SK-N-SH (cell line): Measurements from ENCODE around the gene MYO18B. TPM values are rescaled to one million over a fixed set of nuclear protein-coding genes. Genes with fewer than 3 reads are reported as not detected.

Experiments
- CTCF ChIA-PET: fragments of 300-600, 350-600 bp; formaldehyde crosslinking; extraction: SDS; loops from one replicate; lab custom pipeline; 2021; lab: Yijun Ruan, JAX
- POLR2A ChIA-PET: fragments of 350-600 bp; sonication (Branson Sonifier 250); formaldehyde crosslinking; extraction: SDS; loops from one replicate; lab custom pipeline; 2020; ENCODE audit warnings: antibody characterized with exemption, inconsistent platforms; lab: Yijun Ruan, JAX
- DNase-seq: peaks from one replicate; pipeline ENCODE4 v3.0.0; 2012
- H2AFZ ChIP-seq: fragments of 200-600 bp; sonication (generic); 2 replicates; pipeline ENCODE4 v1.8.1; 2016; ENCODE audit warnings: antibody characterized with exemption, mild to moderate bottlenecking, low read depth
- H3F3A ChIP-seq: fragments of 200-600 bp; sonication (generic); replicated peaks from 2 replicates; pipeline ENCODE3; 2016; ENCODE audit warnings: antibody characterized with exemption, mild to moderate bottlenecking; ENCODE audit not compliant: insufficient read depth
- H3K27ac ChIP-seq, 2 experiments: fragments of 200-500 bp in 1 of 2; fragments of 200-600 bp in 1 of 2; sonication (Bioruptor generic) in 1 of 2; sonication (generic), shearing (Covaris generic) in 1 of 2; 2 replicates each; pipeline versions ENCODE4 v1.5.1 to v1.6.1; 2014 to 2016; ENCODE audit warnings: low read depth in 2 of 2, inconsistent platforms in 1 of 2, low read length in 1 of 2, mild to moderate bottlenecking in 1 of 2, mixed read lengths in 1 of 2
- H3K27me3 ChIP-seq: fragments of 200-600 bp; sonication (generic), shearing (Covaris generic); 2 replicates; pipeline ENCODE4 v1.6.1; 2016; ENCODE audit warnings: mixed run types; ENCODE audit not compliant: insufficient read depth
- H3K36me3 ChIP-seq, 2 experiments: fragments of 200-500 bp in 1 of 2; fragments of 200-600 bp in 1 of 2; sonication (Bioruptor generic) in 1 of 2; sonication (generic) in 1 of 2; replicated peaks in 1 of 2; 2 replicates each; pipeline versions ENCODE3 to v1.5.1; 2014 to 2016; ENCODE audit warnings: low read length in 1 of 2, mild to moderate bottlenecking in 1 of 2; ENCODE audit not compliant: insufficient read depth in 2 of 2, control insufficient read depth in 1 of 2
- H3K4me1 ChIP-seq, 2 experiments: fragments of 200-500 bp in 1 of 2; fragments of 200-600 bp in 1 of 2; sonication (Bioruptor generic) in 1 of 2; sonication (generic), shearing (Covaris generic) in 1 of 2; 2 replicates each; pipeline versions ENCODE4 v1.5.1 to v1.6.1; 2014 to 2016; ENCODE audit warnings: low read depth in 1 of 2, low read length in 1 of 2, mixed run types in 1 of 2; ENCODE audit not compliant: insufficient read depth in 2 of 2, control insufficient read depth in 1 of 2
- H3K4me2 ChIP-seq: fragments of 200-600 bp; sonication (generic), shearing (Covaris generic); 2 replicates; pipeline ENCODE4 v1.6.1; 2017; ENCODE audit warnings: mixed run types
- H3K4me3 ChIP-seq, 2 experiments: fragments of 200-500 bp in 1 of 2; fragments of 200-600 bp in 1 of 2; sonication (Bioruptor generic) in 1 of 2; sonication (generic), shearing (Covaris generic) in 1 of 2; 2 replicates each; pipeline versions ENCODE4 v1.5.1 to v1.8.1; 2014 to 2016; ENCODE audit warnings: low read depth in 2 of 2, inconsistent platforms in 1 of 2, low read length in 1 of 2, mild to moderate bottlenecking in 1 of 2, mixed read lengths in 1 of 2, moderate library complexity in 1 of 2
- H3K79me2 ChIP-seq: fragments of 200-600 bp; sonication (generic); 2 replicates; pipeline ENCODE4 v1.8.1; 2017; ENCODE audit warnings: mild to moderate bottlenecking; ENCODE audit not compliant: insufficient read depth
- H3K9ac ChIP-seq: fragments of 200-600 bp; sonication (generic); 2 replicates; pipeline ENCODE4 v1.6.1; 2017; ENCODE audit warnings: mixed run types
- H3K9me2 ChIP-seq: fragments of 200-600 bp; sonication (generic); 2 replicates; pipeline ENCODE4 v1.6.1; 2017; ENCODE audit warnings: mixed run types
- H3K9me3 ChIP-seq: fragments of 200-600 bp; sonication (generic); 2 replicates; pipeline ENCODE4 v1.6.1; 2017; ENCODE audit warnings: mixed run types, mild to moderate bottlenecking, moderate library complexity
- H4K20me1 ChIP-seq: fragments of 200-600 bp; sonication (generic); 2 replicates; pipeline ENCODE4 v1.6.1; 2017; ENCODE audit warnings: mild to moderate bottlenecking, mixed run types; ENCODE audit not compliant: insufficient read depth
- EP300 ChIP-seq, 2 experiments: IDR thresholded peaks; 2 replicates each; pipeline versions ENCODE4 v1.4.0 to v1.6.1; 2012; ENCODE audit warnings: borderline replicate concordance in 1 of 2, low read depth in 1 of 2, low read length in 1 of 2
- FOSL2 ChIP-seq: IDR thresholded peaks from 2 replicates; pipeline ENCODE4 v1.4.0; 2012; ENCODE audit warnings: low read depth, mild to moderate bottlenecking, moderate library complexity, borderline replicate concordance
- FOXJ3 ChIP-seq: sonication (generic); formaldehyde crosslinking; IDR thresholded peaks from 2 replicates; pipeline ENCODE4 v1.5.1; 2020; ENCODE audit warnings: mild to moderate bottlenecking, missing genetic modification reagents
- MAX ChIP-seq: IDR thresholded peaks from 2 replicates; pipeline ENCODE4 v1.4.0; 2012; ENCODE audit warnings: low read depth
- MEF2A ChIP-seq: IDR thresholded peaks from 2 replicates; pipeline ENCODE4 v1.4.0; 2012; ENCODE audit warnings: low read depth, borderline replicate concordance
- MXI1 ChIP-seq: IDR thresholded peaks from 2 replicates; pipeline ENCODE4 v1.6.1; 2012; ENCODE audit warnings: mild to moderate bottlenecking, low read depth, low read length, improper control_type of control experiment
- NFIC ChIP-seq: IDR thresholded peaks from 2 replicates; pipeline ENCODE4 v1.4.0; 2012; ENCODE audit warnings: borderline replicate concordance
- NRF1 ChIP-seq: IDR thresholded peaks from 2 replicates; pipeline ENCODE4 v1.6.1; 2012; ENCODE audit warnings: low read depth, mild to moderate bottlenecking, low read length
- PBX3 ChIP-seq: IDR thresholded peaks from 2 replicates; pipeline ENCODE4; 2012
- REST ChIP-seq: IDR thresholded peaks from 2 replicates; pipeline ENCODE4 v1.6.1; 2012; ENCODE audit warnings: mild to moderate bottlenecking, low read depth, low read length, moderate library complexity
- RXRA ChIP-seq: IDR thresholded peaks from 2 replicates; pipeline ENCODE4 v1.4.0; 2012; ENCODE audit warnings: low read depth, mild to moderate bottlenecking, borderline replicate concordance
- SIN3A ChIP-seq: IDR thresholded peaks from 2 replicates; pipeline ENCODE4 v1.6.1; 2012; ENCODE audit warnings: low read depth, mild to moderate bottlenecking, low read length, moderate library complexity, borderline replicate concordance
- TAF1 ChIP-seq: IDR thresholded peaks from 2 replicates; pipeline ENCODE4 v1.6.1; 2012; ENCODE audit warnings: low read depth, mild to moderate bottlenecking, low read length, moderate library complexity, borderline replicate concordance
- USF1 ChIP-seq: IDR thresholded peaks from 2 replicates; pipeline ENCODE4 v1.4.0; 2012; ENCODE audit warnings: low read depth, borderline replicate concordance
- USF2 ChIP-seq: fragments of 150-350 bp; IDR thresholded peaks from 2 replicates; pipeline ENCODE4 v1.6.1; 2017; ENCODE audit warnings: antibody characterized with exemption, low read length, low read depth, borderline replicate concordance
- WGBS: methylation state at CpG from one replicate; pipeline ENCODE4 v1.1.6; 2017; ENCODE audit warnings: low lambda C conversion rate; 5-methylcytosine and 5-hydroxymethylcytosine counted together
- polyA plus RNA-seq, 3 experiments: library from polyadenylated mRNA; depleted of rRNA; stranded (reverse); fragments of >200 nt; gene quantifications; 2 replicates each; pipeline ENCODE4 v1.2.3, GENCODE V29; 2012

Gene MYO18B
- polyA plus RNA-seq, 1 of the 3 experiments (the other 2 are of a cell fraction): 0.05 TPM

GRCh38 chr22:25874327-25874726 is 132.3 kb downstream of the MYO18B start:
- CTCF ChIA-PET: interaction anchor here (0.9 to 1.0 kb wide), 2 partner anchors 35 to 298 kb away, joined by 3 read pairs; no protein-coding TSS in a partner anchor
- TF ChIP-seq MXI1 (no peak), USF2 (no peak), FOSL2 (no peak), MAX (no peak), NRF1 (no peak), USF1 (no peak), REST (no peak), RXRA (no peak), TAF1 (no peak), NFIC (no peak), EP300 (IDR thresholded peaks at IDR 0.05; ENCODE audit: borderline replicate concordance in 1 of 2, low read depth in 1 of 2, low read length in 1 of 2) (no peak), FOXJ3 (CRISPR knock-in tag) (no peak), PBX3 (no peak), MEF2A (no peak), SIN3A (no peak)
- POLR2A ChIA-PET: no interaction called here
- no peak overlapping the region for H3K4me3 ChIP-seq
- no peaks in the 10 kb centered on the region for H3K36me3 ChIP-seq
- H3K27ac ChIP-seq: no peak overlapping the region
- no peak overlapping the region for H3K9ac ChIP-seq
- H3K4me1 ChIP-seq: no peaks in the 10 kb centered on the region; a peak in 1 of 4 replicates
- H4K20me1 ChIP-seq: no peaks in the 10 kb centered on the region
- H3K9me2 ChIP-seq: no peaks in the 10 kb centered on the region
- no peaks in the 10 kb centered on the region for H3K27me3 ChIP-seq
- no peaks in the 10 kb centered on the region for H3K79me2 ChIP-seq
- no peak overlapping the region for H3K4me2 ChIP-seq
- 64% methylated on average over 9 of the region's 11 CpGs for WGBS
- H3F3A ChIP-seq: no peaks in the 10 kb centered on the region
- DNase-seq: no peak
- no peaks in the 10 kb centered on the region for H3K9me3 ChIP-seq
- no peak overlapping the region for H2AFZ ChIP-seq
